ENCODE data around the gene CCDC171. TPM values are rescaled to one million over a fixed set of nuclear protein-coding genes. Genes with fewer than 3 reads are reported as not detected.

CCDC171 gene
- polyA plus RNA-seq, 2 donors, result 0.55 to 1.2 TPM

- Histone ChIP-seq H3K27me3 (ENCODE audit: control insufficient read depth in 1 of 2, insufficient read depth in 2 of 2, low read length in 2 of 2) (no peaks in the 10 kb centered on the region), H3K36me3 (ENCODE audit: control insufficient read depth in 2 of 2, insufficient read depth in 2 of 2, low read length in 1 of 2) (no peaks in the 10 kb centered on the region), H3K27ac (ENCODE audit: low read depth in 2 of 2, low read length in 1 of 2) (no peak overlapping the region), H3K9me3 (ENCODE audit: control insufficient read depth in 2 of 2, insufficient read depth in 1 of 2, low read depth in 1 of 2, low read length in 1 of 2) (no peaks in the 10 kb centered on the region), H3K4me3 (ENCODE audit: low read depth in 1 of 2, low read length in 2 of 2) (no peak overlapping the region), H3K4me1 (ENCODE audit: control insufficient read depth in 2 of 2, insufficient read depth in 2 of 2, low read length in 1 of 2) (no peaks in the 10 kb centered on the region)
Measured at GRCh38 chr9:15975101-15975778, 422.4 kb downstream of the CCDC171 start.

GRCh38 chr9:15977438-15977837, 424.6 kb downstream of the CCDC171 start:
- H3K27me3 ChIP-seq (ENCODE audit: control insufficient read depth in 1 of 2, insufficient read depth in 2 of 2, low read length in 2 of 2), result no peaks in the 10 kb centered on the region
- H3K36me3 ChIP-seq (ENCODE audit: control insufficient read depth in 2 of 2, insufficient read depth in 2 of 2, low read length in 1 of 2), result no peaks in the 10 kb centered on the region
- H3K4me1 ChIP-seq (ENCODE audit: control insufficient read depth in 2 of 2, insufficient read depth in 2 of 2, low read length in 1 of 2), result no peaks in the 10 kb centered on the region
- H3K4me3 ChIP-seq (ENCODE audit: low read depth in 1 of 2, low read length in 2 of 2), result no peak overlapping the region
- no peaks in the 10 kb centered on the region for H3K9me3 ChIP-seq (ENCODE audit: control insufficient read depth in 2 of 2, insufficient read depth in 1 of 2, low read depth in 1 of 2, low read length in 1 of 2)
- no peak overlapping the region for H3K27ac ChIP-seq (ENCODE audit: low read depth in 2 of 2, low read length in 1 of 2)
- 96% methylated on average over 5 of the region's 5 CpGs for WGBS, 2 donors

GRCh38 chr9:15982182-15982581, 429.3 kb downstream of the CCDC171 start:
- H3K36me3 ChIP-seq (ENCODE audit: control insufficient read depth in 2 of 2, insufficient read depth in 2 of 2, low read length in 1 of 2), result no peaks in the 10 kb centered on the region
- H3K27ac ChIP-seq (ENCODE audit: low read depth in 2 of 2, low read length in 1 of 2), result no peak overlapping the region
- no peak overlapping the region for H3K4me3 ChIP-seq (ENCODE audit: low read depth in 1 of 2, low read length in 2 of 2)
- H3K27me3 ChIP-seq (ENCODE audit: control insufficient read depth in 1 of 2, insufficient read depth in 2 of 2, low read length in 2 of 2), result no peaks in the 10 kb centered on the region
- no peaks in the 10 kb centered on the region for H3K9me3 ChIP-seq (ENCODE audit: control insufficient read depth in 2 of 2, insufficient read depth in 1 of 2, low read depth in 1 of 2, low read length in 1 of 2)
- H3K4me1 ChIP-seq (ENCODE audit: control insufficient read depth in 2 of 2, insufficient read depth in 2 of 2, low read length in 1 of 2), result no peaks in the 10 kb centered on the region
- 76 to 82% methylated on average over 5 of the region's 5 CpGs for WGBS, 2 donors

GRCh38 chr9:15999422-16000339, 446.8 kb downstream of the CCDC171 start:
- no peaks in the 10 kb centered on the region for H3K27me3 ChIP-seq (ENCODE audit: control insufficient read depth in 1 of 2, insufficient read depth in 2 of 2, low read length in 2 of 2)
- H3K4me3 ChIP-seq (ENCODE audit: low read depth in 1 of 2, low read length in 2 of 2), result no peak overlapping the region
- WGBS, 2 donors, result 79 to 84% methylated on average over 7 of the region's 7 CpGs
- H3K4me1 ChIP-seq (ENCODE audit: control insufficient read depth in 2 of 2, insufficient read depth in 2 of 2, low read length in 1 of 2), result no peaks in the 10 kb centered on the region
- no peaks in the 10 kb centered on the region for H3K36me3 ChIP-seq (ENCODE audit: control insufficient read depth in 2 of 2, insufficient read depth in 2 of 2, low read length in 1 of 2)
- H3K9me3 ChIP-seq (ENCODE audit: control insufficient read depth in 2 of 2, insufficient read depth in 1 of 2, low read depth in 1 of 2, low read length in 1 of 2), result no peaks in the 10 kb centered on the region
- no peak overlapping the region for H3K27ac ChIP-seq (ENCODE audit: low read depth in 2 of 2, low read length in 1 of 2)

- Histone ChIP-seq H3K4me3 (ENCODE audit: low read depth in 1 of 2, low read length in 2 of 2) (no peak overlapping the region), H3K4me1 (ENCODE audit: control insufficient read depth in 2 of 2, insufficient read depth in 2 of 2, low read length in 1 of 2) (no peaks in the 10 kb centered on the region), H3K9me3 (ENCODE audit: control insufficient read depth in 2 of 2, insufficient read depth in 1 of 2, low read depth in 1 of 2, low read length in 1 of 2) (no peaks in the 10 kb centered on the region), H3K27ac (ENCODE audit: low read depth in 2 of 2, low read length in 1 of 2) (no peak overlapping the region), H3K36me3 (ENCODE audit: control insufficient read depth in 2 of 2, insufficient read depth in 2 of 2, low read length in 1 of 2) (no peaks in the 10 kb centered on the region), H3K27me3 (ENCODE audit: control insufficient read depth in 1 of 2, insufficient read depth in 2 of 2, low read length in 2 of 2) (no peaks in the 10 kb centered on the region)
- WGBS, 2 donors, result 88 to 91% methylated on average over 2 of the region's 2 CpGs
Measured at GRCh38 chr9:16000811-16001210, 448.0 kb downstream of the CCDC171 start.

GRCh38 chr9:16001856-16002255, 449.0 kb downstream of the CCDC171 start:
- Histone ChIP-seq H3K4me3 (ENCODE audit: low read depth in 1 of 2, low read length in 2 of 2) (no peak overlapping the region), H3K4me1 (ENCODE audit: control insufficient read depth in 2 of 2, insufficient read depth in 2 of 2, low read length in 1 of 2) (no peaks in the 10 kb centered on the region), H3K27me3 (ENCODE audit: control insufficient read depth in 1 of 2, insufficient read depth in 2 of 2, low read length in 2 of 2) (no peaks in the 10 kb centered on the region), H3K9me3 (ENCODE audit: control insufficient read depth in 2 of 2, insufficient read depth in 1 of 2, low read depth in 1 of 2, low read length in 1 of 2) (no peaks in the 10 kb centered on the region), H3K27ac (ENCODE audit: low read depth in 2 of 2, low read length in 1 of 2) (no peak overlapping the region), H3K36me3 (ENCODE audit: control insufficient read depth in 2 of 2, insufficient read depth in 2 of 2, low read length in 1 of 2) (no peaks in the 10 kb centered on the region)
- WGBS, 2 donors, result 93 to 97% methylated on average over 2 of the region's 2 CpGs

- no peaks in the 10 kb centered on the region for H3K4me1 ChIP-seq (ENCODE audit: control insufficient read depth in 2 of 2, insufficient read depth in 2 of 2, low read length in 1 of 2)
Measured at GRCh38 chr9:16002816-16003215, 450.0 kb downstream of the CCDC171 start.

GRCh38 chr9:16003785-16004184, 450.9 kb downstream of the CCDC171 start:
- no peaks in the 10 kb centered on the region for H3K27me3 ChIP-seq (ENCODE audit: control insufficient read depth in 1 of 2, insufficient read depth in 2 of 2, low read length in 2 of 2)
- no peaks in the 10 kb centered on the region for H3K4me1 ChIP-seq (ENCODE audit: control insufficient read depth in 2 of 2, insufficient read depth in 2 of 2, low read length in 1 of 2)
- H3K36me3 ChIP-seq (ENCODE audit: control insufficient read depth in 2 of 2, insufficient read depth in 2 of 2, low read length in 1 of 2), result no peaks in the 10 kb centered on the region
- H3K4me3 ChIP-seq (ENCODE audit: low read depth in 1 of 2, low read length in 2 of 2), result no peak overlapping the region
- no peak overlapping the region for H3K27ac ChIP-seq (ENCODE audit: low read depth in 2 of 2, low read length in 1 of 2)
- no peaks in the 10 kb centered on the region for H3K9me3 ChIP-seq (ENCODE audit: control insufficient read depth in 2 of 2, insufficient read depth in 1 of 2, low read depth in 1 of 2, low read length in 1 of 2)
- 66 to 67% methylated on average over 6 of the region's 6 CpGs for whole genome bisulfite sequencing, 2 donors

More at GRCh38 chr9:16002816-16003215, 450.0 kb downstream of the CCDC171 start:
- H3K27me3 ChIP-seq (ENCODE audit: control insufficient read depth in 1 of 2, insufficient read depth in 2 of 2, low read length in 2 of 2), result no peaks in the 10 kb centered on the region
- H3K27ac ChIP-seq (ENCODE audit: low read depth in 2 of 2, low read length in 1 of 2), result no peak overlapping the region
- H3K9me3 ChIP-seq (ENCODE audit: control insufficient read depth in 2 of 2, insufficient read depth in 1 of 2, low read depth in 1 of 2, low read length in 1 of 2), result no peaks in the 10 kb centered on the region
- no peaks in the 10 kb centered on the region for H3K36me3 ChIP-seq (ENCODE audit: control insufficient read depth in 2 of 2, insufficient read depth in 2 of 2, low read length in 1 of 2)
- H3K4me3 ChIP-seq (ENCODE audit: low read depth in 1 of 2, low read length in 2 of 2), result no peak overlapping the region
- WGBS, 2 donors, result 78 to 86% methylated on average over 3 of the region's 3 CpGs

- 91 to 93% methylated on average over 6 of the region's 6 CpGs for WGBS, 2 donors
- no peak overlapping the region for H3K4me3 ChIP-seq (ENCODE audit: low read depth in 1 of 2, low read length in 2 of 2)
- H3K36me3 ChIP-seq (ENCODE audit: control insufficient read depth in 2 of 2, insufficient read depth in 2 of 2, low read length in 1 of 2), result no peaks in the 10 kb centered on the region
- no peaks in the 10 kb centered on the region for H3K9me3 ChIP-seq (ENCODE audit: control insufficient read depth in 2 of 2, insufficient read depth in 1 of 2, low read depth in 1 of 2, low read length in 1 of 2)
- H3K27ac ChIP-seq (ENCODE audit: low read depth in 2 of 2, low read length in 1 of 2), result no peak overlapping the region
- H3K27me3 ChIP-seq (ENCODE audit: control insufficient read depth in 1 of 2, insufficient read depth in 2 of 2, low read length in 2 of 2), result no peaks in the 10 kb centered on the region
- H3K4me1 ChIP-seq (ENCODE audit: control insufficient read depth in 2 of 2, insufficient read depth in 2 of 2, low read length in 1 of 2), result no peaks in the 10 kb centered on the region
Measured at GRCh38 chr9:16004613-16005012, 451.8 kb downstream of the CCDC171 start.
